ENCODE data around the gene CRB2. TPM values are rescaled to one million over a fixed set of nuclear protein-coding genes. Genes with fewer than 3 reads are reported as not detected.

CRB2 gene
- total and polyA plus RNA-seq, 2 of the 13 experiments (the other 11 are each of a cell fraction or from before 2014, with no cell fraction given) = 0.01 to 0.29 TPM

DNA sequence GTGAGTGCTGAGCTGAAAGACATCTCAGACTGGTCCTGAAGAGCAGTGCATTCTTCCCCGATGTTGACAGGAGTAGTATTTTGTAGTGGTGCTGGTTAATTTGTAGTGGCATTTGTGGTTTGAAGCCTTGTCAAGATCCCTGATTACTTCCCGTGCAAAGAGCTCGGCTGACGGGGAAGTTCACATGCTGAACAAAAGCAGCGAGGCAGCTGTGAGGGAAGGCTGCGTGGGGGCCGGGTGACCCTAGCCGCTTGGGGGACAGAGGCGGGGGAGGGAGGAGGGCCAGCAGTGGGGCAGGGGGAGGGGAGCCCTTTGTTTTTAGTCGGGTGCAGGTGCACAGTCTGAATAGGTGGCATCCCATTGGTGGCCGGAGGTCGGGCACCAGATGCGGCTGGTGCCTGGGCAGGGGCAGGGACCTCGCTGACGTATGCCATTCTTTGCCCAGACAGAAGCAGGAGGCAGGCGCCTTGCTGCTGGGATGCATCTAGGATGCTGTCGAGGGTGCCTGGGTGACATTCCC is 64.7 kb downstream of the CRB2 start:
- no peak overlapping the region for H3K9ac ChIP-seq (ENCODE audit: insufficient read depth, low read depth, low read length)
- in situ Hi-C loops (cut with HindIII; ENCODE audit: extremely low pct_ligation_motif_present, low pct_unique_long_range_greater_than_20kb) (loop anchor here (25.0 kb wide), 1 partner anchor 617 kb away; no protein-coding TSS in a partner anchor), intact Hi-C loops (cut with micrococcal nuclease; ENCODE audit: unreplicated experiment) (no loop called here)
- TF ChIP-seq IRF2 (CRISPR knock-in tag; IDR thresholded peaks at IDR 0.05) (no peak), ZNF773 (CRISPR knock-in tag; IDR thresholded peaks at IDR 0.05; ENCODE audit: borderline replicate concordance) (no peak), BCL6 (CRISPR knock-in tag; IDR thresholded peaks at IDR 0.05) (no peak), CBFB (CRISPR knock-in tag; IDR thresholded peaks at IDR 0.05) (no peak), NR2F6 (IDR thresholded peaks at IDR 0.05) (no peak), NR2F6 (CRISPR knock-in tag; IDR thresholded peaks at IDR 0.05) (no peak), GATA4 (IDR thresholded peaks at IDR 0.05; ENCODE audit: borderline replicate concordance, low read depth) (no peak), ARNTL (CRISPR knock-in tag; IDR thresholded peaks at IDR 0.05) (no peak), TBX2 (CRISPR knock-in tag; IDR thresholded peaks at IDR 0.05; ENCODE audit: borderline replicate concordance) (no peak), ZNF34 (CRISPR knock-in tag; IDR thresholded peaks at IDR 0.05; ENCODE audit: borderline replicate concordance) (no peak), ESRRA (CRISPR knock-in tag; IDR thresholded peaks at IDR 0.05; ENCODE audit: low read depth) (no peak), AGO2 (optimal IDR thresholded peaks at IDR 0.05; ENCODE audit: low read depth, low read length) (no peak)
- no peak for DNase-seq (ENCODE audit: low spot score)
- no peaks in the 10 kb centered on the region for H4K20me1 ChIP-seq (ENCODE audit: insufficient read depth, low read length)
- no peak for ATAC-seq
- ChIA-PET POLR2A (no interaction called here), CTCF (ENCODE audit: low intra/inter-chr PET ratio, low total read pairs) (no interaction called here)
- H3K36me3 ChIP-seq (replicated peaks in 1 of 2; ENCODE audit: control insufficient read depth in 1 of 2, insufficient read depth in 2 of 2, low read length in 2 of 2) = peaks cover 10 to 34% of the 10 kb centered on the region in 2 experiments
- H3K79me2 ChIP-seq (ENCODE audit: insufficient read depth, low read length) = no peaks in the 10 kb centered on the region
- no peak overlapping the region for H2AFZ ChIP-seq (ENCODE audit: low read length)
- 92% methylated on average over 12 of the region's 17 CpGs for WGBS (ENCODE audit: low lambda C conversion rate)
- H3K27ac ChIP-seq (ENCODE audit: extremely low read length, insufficient read depth, low read length) = no peak overlapping the region
- no peaks in the 10 kb centered on the region for H3K4me1 ChIP-seq (ENCODE audit: insufficient read depth, low read length)
- H3K4me3 ChIP-seq (replicated peaks in 1 of 3; ENCODE audit: insufficient read depth in 1 of 3, low read depth in 2 of 3, low read length in 3 of 3) = no peak overlapping the region
- no peaks in the 10 kb centered on the region for H3K27me3 ChIP-seq (ENCODE audit: control insufficient read depth in 1 of 2, insufficient read depth in 2 of 2, low read length in 2 of 2)
- no peak for FAIRE-seq
- H3K9me3 ChIP-seq (ENCODE audit: low read length) = no peaks in the 10 kb centered on the region
- H3K4me2 ChIP-seq (ENCODE audit: low read depth, low read length) = no peak overlapping the region
- BruUV-seq (replicated peaks) = no TSS peak
